SK-N-MC (cell line): ENCODE data around the gene GRIK2.

ENCODE experiments used
- DNase-seq: peaks from one replicate; pipeline ENCODE4 v3.0.0-alpha.2; 2011; ENCODE audit warnings: low read depth, low spot score
- H3K27ac ChIP-seq: fragments of 200-600 bp; sonication (generic); 2 replicates; pipeline ENCODE4 v1.5.1; 2016; ENCODE audit warnings: mixed run types
- H3K36me3 ChIP-seq: fragments of 200-600 bp; sonication (generic); 2 replicates; pipeline ENCODE4 v1.6.1; 2017; ENCODE audit warnings: antibody characterized with exemption, low read length, mixed read lengths; ENCODE audit not compliant: insufficient read depth
- H3K4me3 ChIP-seq: fragments of 200-600 bp; sonication (generic); 2 replicates; pipeline ENCODE4 v1.5.1; 2016
- H3K9ac ChIP-seq: fragments of 200-600 bp; sonication (generic); 2 replicates; pipeline ENCODE4 v1.8.0; 2017; ENCODE audit warnings: mixed run types, mixed read lengths; ENCODE audit not compliant: insufficient read length
- H3K9me3 ChIP-seq: fragments of 200-600 bp; sonication (generic); 2 replicates; pipeline ENCODE4 v1.6.1; 2017; ENCODE audit warnings: low read depth, mild to moderate bottlenecking, antibody characterized with exemption, low read length, moderate library complexity, mixed read lengths
- EZH2 ChIP-seq: fragments of 200-600 bp; sonication (generic); IDR thresholded peaks from one replicate; pipeline ENCODE4 v1.6.1; 2017; ENCODE audit warnings: antibody characterized with exemption
- FOXP2 ChIP-seq: optimal IDR thresholded peaks from 2 replicates; pipeline ENCODE3; 2011; ENCODE audit warnings: mild to moderate bottlenecking, moderate library complexity; ENCODE audit not compliant: insufficient read depth; ENCODE audit errors: extremely low read length, control extremely low read depth
- POLR2AphosphoS5 ChIP-seq: IDR thresholded peaks from 2 replicates; pipeline ENCODE4 v1.6.1; 2012; ENCODE audit warnings: mild to moderate bottlenecking, low read depth, low read length, borderline replicate concordance

Gene GRIK2

DNA sequence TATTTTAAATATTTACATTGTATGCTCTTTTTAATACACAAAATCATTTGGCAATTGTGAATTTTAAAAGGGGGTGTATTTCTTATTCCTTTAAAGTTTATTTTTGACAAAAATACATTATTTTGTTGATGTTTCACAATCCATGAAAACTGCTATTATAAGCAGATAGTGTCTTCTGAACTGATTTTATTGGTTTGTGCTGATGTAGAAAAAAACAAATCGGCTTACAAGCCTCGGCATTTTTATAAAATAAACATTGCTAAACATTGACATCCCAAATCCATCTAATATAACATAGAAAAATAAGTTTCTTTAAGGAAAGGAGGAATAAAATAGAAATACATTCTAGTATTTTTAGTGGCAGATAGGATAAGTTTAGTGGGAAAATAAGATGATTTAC lies 634.7 kb downstream of the GRIK2 start:
- peak overlapping the region; percentile 28 for H3K9ac ChIP-seq
- TF ChIP-seq FOXP2 (no peak), POLR2AphosphoS5 (no peak), EZH2 (no peak)
- no peak for DNase-seq
- H3K27ac ChIP-seq = no peak overlapping the region
- H3K36me3 ChIP-seq = no peaks in the 10 kb centered on the region
- H3K9me3 ChIP-seq = no peaks in the 10 kb centered on the region
- H3K4me3 ChIP-seq = no peak overlapping the region

DNA sequence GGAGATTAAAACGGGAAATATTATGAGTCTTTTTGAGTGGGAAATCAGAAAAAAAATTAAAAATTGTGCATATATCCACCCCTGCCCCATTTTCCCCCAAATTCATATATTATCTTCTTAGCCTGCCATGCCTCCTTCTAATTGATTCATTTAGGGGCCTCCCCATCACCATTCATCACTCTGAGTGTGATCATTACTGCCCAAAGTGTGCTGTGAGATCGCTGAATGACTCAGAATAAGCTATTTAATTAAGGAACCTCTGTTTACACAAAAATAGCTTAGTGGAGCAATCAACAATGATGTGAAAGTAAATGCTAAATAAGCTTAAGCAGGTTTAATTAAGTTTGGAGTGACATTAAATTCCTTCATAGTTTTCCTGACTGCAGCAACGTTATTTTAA lies 645.5 kb downstream of the GRIK2 start:
- TF ChIP-seq FOXP2 (no peak), POLR2AphosphoS5 (no peak), EZH2 (no peak)
- H3K4me3 ChIP-seq = no peak overlapping the region
- 0 out of 2 replicates have a peak overlapping the region, but pooled peaks have one; percentile 7 for H3K27ac ChIP-seq
- H3K9ac ChIP-seq = no peak overlapping the region
- H3K36me3 ChIP-seq = peaks cover 4% of the 10 kb centered on the region; the same call in 1 of the 2 replicates
- DNase-seq = no peak
- H3K9me3 ChIP-seq = peaks cover 7% of the 10 kb centered on the region; the same call in 1 of the 2 replicates

DNA sequence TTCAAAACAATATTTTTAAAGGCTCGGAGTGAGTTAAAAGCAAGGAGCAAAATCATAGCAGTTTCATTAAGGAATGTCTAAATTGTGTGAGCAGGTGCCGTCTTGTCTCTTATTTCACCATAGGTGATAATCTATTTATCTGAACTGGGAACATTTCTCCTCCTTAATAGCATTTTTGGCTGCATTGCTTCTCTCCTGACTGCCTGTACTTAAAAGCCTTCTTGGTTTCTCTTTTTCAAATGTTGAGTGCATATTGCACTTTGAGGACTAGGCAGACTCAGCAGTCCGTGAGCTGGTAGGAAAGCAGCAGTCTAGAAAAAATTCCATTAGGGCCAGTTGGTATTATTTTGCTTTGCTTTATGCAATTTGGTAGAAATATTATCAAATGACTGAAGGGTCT lies 645.9 kb downstream of the GRIK2 start:
- TF ChIP-seq POLR2AphosphoS5 = no peak
- no peak for TF ChIP-seq EZH2
- no peak for TF ChIP-seq FOXP2
- peaks cover 7% of the 10 kb centered on the region; the same call in 1 of the 2 replicates for H3K9me3 ChIP-seq
- no peak overlapping the region for H3K27ac ChIP-seq
- no peak for DNase-seq
- H3K36me3 ChIP-seq = peaks cover 4% of the 10 kb centered on the region; the same call in 1 of the 2 replicates
- H3K4me3 ChIP-seq = no peak overlapping the region
- H3K9ac ChIP-seq = no peak overlapping the region

DNA sequence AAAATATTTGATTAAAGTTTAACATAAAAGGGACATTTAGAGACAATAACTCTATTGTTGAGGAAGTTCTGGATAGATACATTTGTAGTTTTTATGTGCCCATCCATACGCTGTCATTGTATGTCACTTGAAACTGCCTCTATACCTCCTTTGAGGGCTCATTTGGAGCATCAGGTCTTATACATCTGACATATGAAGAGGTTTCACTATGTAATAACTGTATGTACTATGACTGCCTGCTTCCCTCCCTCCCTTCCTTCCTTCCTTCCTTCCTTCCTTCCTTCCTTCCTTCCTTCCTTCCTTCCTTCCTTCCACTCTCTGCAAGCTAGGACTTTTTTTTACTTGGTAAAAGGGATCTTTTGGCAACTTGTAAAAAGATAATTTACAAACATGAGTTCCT lies 657.5 kb downstream of the GRIK2 start:
- Histone ChIP-seq H3K27ac (peak overlapping the region; percentile 98), H3K4me3 (no peak overlapping the region), H3K36me3 (peaks cover 33% of the 10 kb centered on the region; the same call in 1 of the 2 replicates), H3K9me3 (peaks cover 9% of the 10 kb centered on the region; the same call in 1 of the 2 replicates), H3K9ac (peak overlapping the region; percentile 67)
- no peak for TF ChIP-seq FOXP2
- TF ChIP-seq POLR2AphosphoS5 = peak; percentile 73; the same call in 1 of the 2 replicates
- peak; percentile 98 for DNase-seq

DNA sequence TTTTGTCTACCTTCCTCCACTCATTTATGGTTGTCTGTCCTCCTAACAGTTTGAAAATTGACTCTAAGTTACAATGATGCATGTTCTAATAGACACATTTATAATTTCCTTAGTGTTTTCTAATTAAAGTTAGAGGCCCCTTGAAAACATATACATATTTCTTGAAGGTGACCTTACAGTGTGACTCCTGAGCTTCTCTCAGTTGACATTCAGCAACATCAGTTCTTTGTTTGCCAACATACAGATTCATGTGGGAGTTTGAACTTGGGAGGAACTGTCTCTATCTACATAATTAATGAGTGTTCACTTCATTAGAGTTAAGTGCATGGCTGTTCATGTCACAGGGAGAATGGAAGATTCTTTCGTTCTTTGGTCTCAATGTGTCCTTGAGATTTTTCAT lies 658.2 kb downstream of the GRIK2 start:
- peak overlapping the region; percentile 40 for H3K9ac ChIP-seq
- H3K36me3 ChIP-seq = peaks cover 34% of the 10 kb centered on the region; the same call in 1 of the 2 replicates
- TF ChIP-seq EZH2 (no peak), POLR2AphosphoS5 (no peak), FOXP2 (no peak)
- peak overlapping the region; percentile 98 for H3K27ac ChIP-seq
- peak; percentile 53 for DNase-seq
- peaks cover 9% of the 10 kb centered on the region; the same call in 1 of the 2 replicates for H3K9me3 ChIP-seq
- H3K4me3 ChIP-seq = peak overlapping the region; percentile 10; the same call in 1 of the 2 replicates

DNA sequence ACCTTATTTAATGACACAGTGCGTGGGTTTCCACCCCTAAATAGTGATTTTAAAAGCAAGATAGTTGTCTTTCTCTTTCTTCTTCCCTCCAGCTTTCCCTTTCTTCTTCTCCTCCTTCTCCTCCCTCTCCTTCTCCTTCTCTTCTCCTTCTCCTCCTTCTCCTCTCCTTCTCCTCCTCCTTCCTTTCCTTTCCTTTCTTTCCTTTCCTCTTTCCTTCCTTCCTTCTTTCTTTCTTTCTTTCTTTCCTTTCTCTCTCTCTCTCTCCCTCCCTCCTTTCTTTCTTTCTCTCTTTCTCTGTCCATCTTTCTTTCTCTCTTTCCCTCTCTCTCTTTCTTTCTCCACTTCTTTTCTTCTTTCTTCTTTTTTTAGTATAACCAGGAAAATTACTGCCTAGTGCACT lies 670.6 kb downstream of the GRIK2 start:
- no peak for TF ChIP-seq EZH2
- no peak for TF ChIP-seq POLR2AphosphoS5
- TF ChIP-seq FOXP2 = no peak
- no peak overlapping the region for H3K4me3 ChIP-seq

DNA sequence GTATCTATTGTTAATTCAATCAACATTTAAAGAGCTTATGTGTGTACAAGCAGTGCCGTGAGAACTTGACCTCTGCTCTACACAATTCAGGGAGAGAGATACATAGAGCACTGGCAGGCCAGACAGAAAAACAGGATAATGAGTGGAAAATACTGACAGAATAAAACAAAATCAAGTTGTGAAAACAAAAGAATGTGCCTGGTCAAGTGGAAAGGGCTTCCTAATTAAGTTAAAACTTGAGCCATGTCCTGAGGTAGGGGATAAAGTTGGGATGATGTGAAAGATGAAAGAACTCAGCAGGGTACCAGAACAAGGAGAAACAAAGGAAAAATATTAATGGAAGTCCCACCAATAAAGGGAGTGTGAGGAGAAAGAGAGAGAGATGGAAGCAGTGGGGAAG lies 672.8 kb downstream of the GRIK2 start:
- Histone ChIP-seq H3K9ac (no peak overlapping the region), H3K27ac (no peak overlapping the region), H3K9me3 (peaks cover 4% of the 10 kb centered on the region; the same call in 1 of the 2 replicates), H3K36me3 (peaks cover 9% of the 10 kb centered on the region; the same call in 1 of the 2 replicates), H3K4me3 (no peak overlapping the region)
- TF ChIP-seq FOXP2 (no peak), POLR2AphosphoS5 (no peak), EZH2 (no peak)
- DNase-seq = no peak

More for the DNA sequence above, 670.6 kb downstream of the GRIK2 start:
- Histone ChIP-seq H3K9ac (no peak overlapping the region), H3K36me3 (peaks cover 9% of the 10 kb centered on the region; the same call in 1 of the 2 replicates), H3K27ac (no peak overlapping the region), H3K9me3 (peaks cover 4% of the 10 kb centered on the region; the same call in 1 of the 2 replicates)
- DNase-seq = no peak

DNA sequence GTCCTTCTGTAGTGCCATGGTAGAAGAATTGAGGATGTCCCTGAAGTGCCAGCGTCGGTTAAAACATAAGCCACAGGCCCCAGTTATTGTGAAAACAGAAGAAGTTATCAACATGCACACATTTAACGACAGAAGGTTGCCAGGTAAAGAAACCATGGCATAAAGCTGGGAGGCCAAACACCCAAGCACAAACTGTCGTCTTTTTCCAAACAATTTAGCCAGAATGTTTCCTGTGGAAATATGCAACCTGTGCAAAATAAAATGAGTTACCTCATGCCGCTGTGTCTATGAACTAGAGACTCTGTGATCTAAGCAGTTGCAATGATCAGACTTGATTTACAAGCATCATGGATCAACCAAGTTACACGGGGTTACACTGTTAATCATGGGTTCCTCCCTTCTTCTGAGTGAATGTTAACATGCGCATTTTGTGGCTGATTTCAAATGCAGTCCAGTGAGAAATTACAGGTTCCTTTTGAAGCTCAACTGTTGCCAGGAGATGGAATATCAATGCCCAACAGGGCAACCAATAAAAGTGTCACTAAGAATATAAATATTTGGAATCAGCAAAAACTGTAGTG lies 674.9 kb downstream of the GRIK2 start:
- TF ChIP-seq EZH2 = no peak
- no peak for TF ChIP-seq POLR2AphosphoS5
- no peak for TF ChIP-seq FOXP2
- Histone ChIP-seq H3K9ac (no peak overlapping the region), H3K4me3 (peak overlapping the region; percentile 29; the same call in 1 of the 2 replicates), H3K27ac (peak overlapping the region; percentile 66), H3K9me3 (peaks cover 4% of the 10 kb centered on the region; the same call in 1 of the 2 replicates), H3K36me3 (peaks cover 9% of the 10 kb centered on the region; the same call in 1 of the 2 replicates)
- DNase-seq = peak; percentile 37

DNA sequence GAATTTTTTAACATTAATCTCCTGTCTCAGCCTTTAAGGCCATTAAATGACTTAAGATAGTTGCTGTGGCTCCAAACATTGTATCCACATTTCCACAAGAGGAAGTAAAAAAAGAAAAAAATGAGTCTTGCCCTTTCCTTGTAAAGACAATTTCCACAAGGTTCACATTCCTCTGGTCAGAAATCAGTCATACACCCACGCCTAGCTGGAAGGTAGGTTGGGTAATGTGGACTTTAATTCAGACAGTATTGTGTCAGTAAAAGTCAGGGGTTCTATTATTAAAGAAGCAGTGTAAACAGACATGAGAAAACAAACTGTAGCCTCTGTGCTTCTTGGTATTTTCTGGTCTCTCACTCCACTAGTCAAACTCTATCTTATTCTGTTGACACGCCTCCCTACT lies 682.0 kb downstream of the GRIK2 start:
- no peak for DNase-seq
- Histone ChIP-seq H3K9ac (no peak overlapping the region), H3K27ac (no peak overlapping the region), H3K36me3 (no peaks in the 10 kb centered on the region; the same call in 1 of the 2 replicates), H3K4me3 (no peak overlapping the region), H3K9me3 (no peaks in the 10 kb centered on the region; the same call in 1 of the 2 replicates)
- TF ChIP-seq FOXP2 (no peak), EZH2 (no peak), POLR2AphosphoS5 (no peak)
